H1 (cell line): ENCODE results near the gene FZD4. TPM values are rescaled to one million over a fixed set of nuclear protein-coding genes. Genes with fewer than 3 reads are reported as not detected.

ENCODE experiments used
- CTCF ChIA-PET: fragments of 300-600 bp; sonication (Branson Sonifier 250); formaldehyde crosslinking; loops from one replicate; lab custom pipeline; 2021; ENCODE audit not compliant: partially characterized antibody; lab: Charles Lee
- POLR2A ChIA-PET: fragments of 300-600 bp; sonication (Branson Sonifier 250); formaldehyde crosslinking; loops from one replicate; lab custom pipeline; 2021; ENCODE audit warnings: inconsistent platforms; ENCODE audit not compliant: partially characterized antibody; lab: Charles Lee
- DNase-seq, 2 experiments: peaks; one replicate each; pipeline versions ENCODE4 v3.0.0 to v3.0.0-alpha.2; 2010 to 2022; ENCODE audit warnings: low spot score in 2 of 2, low read depth in 1 of 2, mixed read lengths in 1 of 2
- FAIRE-seq: peaks from 2 replicates; lab custom pipeline; 2011; peaks lifted over from hg19 to GRCh38; lab: Jason Lieb, UNC
- H2AFZ ChIP-seq: 2 replicates; pipeline ENCODE4 v1.8.1; 2012; ENCODE audit warnings: low read length, inconsistent platforms
- H2AK5ac ChIP-seq: 2 replicates; pipeline ENCODE4 v1.6.1; 2013; ENCODE audit warnings: low read depth, low read length
- H2BK120ac ChIP-seq: replicated peaks from 2 replicates; pipeline ENCODE3; 2013; ENCODE audit warnings: low read depth, low read length, inconsistent platforms
- H2BK12ac ChIP-seq: 2 replicates; pipeline ENCODE4 v1.6.1; 2013; ENCODE audit warnings: low read depth, low read length
- H2BK15ac ChIP-seq: 2 replicates; pipeline ENCODE4 v1.6.1; 2013; ENCODE audit warnings: low read length
- H2BK20ac ChIP-seq: 2 replicates; pipeline ENCODE4 v1.6.1; 2013; ENCODE audit warnings: low read length
- H2BK5ac ChIP-seq: 2 replicates; pipeline ENCODE4 v1.6.1; 2013; ENCODE audit warnings: low read depth, low read length
- H3K14ac ChIP-seq: 2 replicates; pipeline ENCODE4 v1.6.1; 2013; ENCODE audit warnings: inconsistent platforms; ENCODE audit not compliant: insufficient read length
- H3K18ac ChIP-seq: 2 replicates; pipeline ENCODE4 v1.6.1; 2013; ENCODE audit warnings: low read length; ENCODE audit errors: extremely low read depth
- H3K23ac ChIP-seq: 2 replicates; pipeline ENCODE4 v1.6.1; 2013; ENCODE audit warnings: inconsistent platforms; ENCODE audit not compliant: insufficient read length
- H3K23me2 ChIP-seq: 2 replicates; pipeline ENCODE4 v1.6.1; 2013; ENCODE audit warnings: low read depth, low read length
- H3K27ac ChIP-seq: 2 replicates; pipeline ENCODE4 v1.6.1; 2011; ENCODE audit warnings: low read depth, low read length, inconsistent platforms
- H3K27me3 ChIP-seq, 4 experiments: replicated peaks in 1 of 4; 1 replicate in 1 of 4; 2 replicates in 3 of 4; pipeline versions ENCODE4 v1.6.1 to v1.8.1; 2011 to 2013; ENCODE audit warnings: low read length in 3 of 4, mild to moderate bottlenecking in 3 of 4, inconsistent platforms in 2 of 4, mixed read lengths in 2 of 4, moderate library complexity in 1 of 4; ENCODE audit not compliant: control insufficient read depth in 3 of 4, insufficient read depth in 3 of 4; ENCODE audit errors: extremely low read depth in 1 of 4
- H3K36me3 ChIP-seq, 4 experiments: 2 replicates each; pipeline versions ENCODE4 v1.6.1 to v1.8.1; 2011 to 2013; ENCODE audit warnings: mild to moderate bottlenecking in 4 of 4, low read length in 3 of 4, moderate library complexity in 2 of 4, control low read depth in 1 of 4, inconsistent platforms in 1 of 4; ENCODE audit not compliant: insufficient read depth in 4 of 4, control insufficient read depth in 2 of 4
- H3K4ac ChIP-seq: replicated peaks from 2 replicates; pipeline ENCODE3; 2013; ENCODE audit warnings: low read length, low read depth, mixed read lengths, inconsistent platforms; ENCODE audit not compliant: insufficient read length
- H3K4me1 ChIP-seq, 4 experiments: replicated peaks in 1 of 4; 1 replicate in 1 of 4; 2 replicates in 3 of 4; pipeline versions ENCODE4 v1.6.1 to v1.8.1; 2011 to 2013; ENCODE audit warnings: low read length in 3 of 4, inconsistent platforms in 2 of 4, mixed read lengths in 1 of 4; ENCODE audit not compliant: insufficient read depth in 4 of 4, control insufficient read depth in 3 of 4
- H3K4me2 ChIP-seq, 2 experiments: 2 replicates each; pipeline versions ENCODE4 v1.6.1 to v1.8.1; 2011 to 2013; ENCODE audit warnings: low read depth in 2 of 2, low read length in 2 of 2, control low read depth in 1 of 2, inconsistent platforms in 1 of 2, mild to moderate bottlenecking in 1 of 2; ENCODE audit not compliant: insufficient read depth in 1 of 2
- H3K4me3 ChIP-seq, 4 experiments: fragments of 200-600, 300-600 bp in 1 of 4; sonication (generic), shearing (Covaris generic), sonication (Bioruptor Twin) in 1 of 4; 2 replicates each; pipeline versions ENCODE4 v1.5.1 to v1.8.1; 2011 to 2016; ENCODE audit warnings: low read length in 4 of 4, low read depth in 3 of 4, control low read depth in 2 of 4, inconsistent platforms in 2 of 4, mild to moderate bottlenecking in 2 of 4, mixed read lengths in 1 of 4, moderate library complexity in 1 of 4; ENCODE audit not compliant: insufficient read depth in 2 of 4; ENCODE audit errors: extremely low read depth in 1 of 4
- H3K56ac ChIP-seq: replicated peaks from 2 replicates; pipeline ENCODE3; 2013; ENCODE audit warnings: low read depth, mild to moderate bottlenecking, mixed read lengths, low read length, inconsistent platforms; ENCODE audit not compliant: insufficient read length
- H3K79me1 ChIP-seq: 2 replicates; pipeline ENCODE4 v1.6.1; 2013; ENCODE audit warnings: low read depth, low read length, control low read depth
- H3K79me2 ChIP-seq, 2 experiments: 2 replicates each; pipeline versions ENCODE4 v1.6.1 to v1.8.1; 2012 to 2013; ENCODE audit warnings: low read length in 2 of 2, mild to moderate bottlenecking in 2 of 2, inconsistent platforms in 1 of 2; ENCODE audit not compliant: insufficient read depth in 2 of 2, control insufficient read depth in 1 of 2
- H3K9ac ChIP-seq, 4 experiments: replicated peaks in 1 of 4; 1 replicate in 1 of 4; 2 replicates in 3 of 4; pipeline versions ENCODE4 v1.6.1 to v1.8.1; 2011 to 2013; ENCODE audit warnings: low read depth in 3 of 4, low read length in 3 of 4, control low read depth in 2 of 4, mild to moderate bottlenecking in 2 of 4, moderate library complexity in 2 of 4, inconsistent platforms in 1 of 4; ENCODE audit errors: extremely low read depth in 1 of 4
- H3K9me3 ChIP-seq, 2 experiments: 2 replicates each; pipeline versions ENCODE4 v1.6.1 to v1.8.1; 2012 to 2013; ENCODE audit warnings: mild to moderate bottlenecking in 2 of 2, moderate library complexity in 2 of 2, control low read depth in 1 of 2, inconsistent platforms in 1 of 2, low read depth in 1 of 2, low read length in 1 of 2, mixed read lengths in 1 of 2; ENCODE audit not compliant: insufficient read depth in 2 of 2
- H4K20me1 ChIP-seq, 2 experiments: replicated peaks in 1 of 2; 2 replicates each; pipeline versions ENCODE3 to v1.8.1; 2011 to 2013; ENCODE audit warnings: inconsistent platforms in 2 of 2, low read length in 2 of 2, mild to moderate bottlenecking in 1 of 2; ENCODE audit not compliant: insufficient read depth in 2 of 2, control insufficient read depth in 1 of 2
- H4K5ac ChIP-seq: 2 replicates; pipeline ENCODE4 v1.6.1; 2013; ENCODE audit warnings: low read length, low read depth, mixed read lengths, inconsistent platforms; ENCODE audit not compliant: insufficient read length
- H4K8ac ChIP-seq: 2 replicates; pipeline ENCODE4 v1.8.0; 2013; ENCODE audit warnings: mild to moderate bottlenecking, moderate library complexity, low read length, inconsistent platforms; ENCODE audit not compliant: insufficient read depth; ENCODE audit errors: extremely low read depth
- H4K91ac ChIP-seq: replicated peaks from 2 replicates; pipeline ENCODE3; 2013; ENCODE audit warnings: low read length, mixed read lengths, inconsistent platforms; ENCODE audit not compliant: insufficient read length
- BACH1 ChIP-seq: IDR thresholded peaks from 2 replicates; pipeline ENCODE4 v1.6.1; 2012; ENCODE audit warnings: low read length, improper control_type of control experiment
- BRCA1 ChIP-seq: IDR thresholded peaks from 2 replicates; pipeline ENCODE4 v1.6.1; 2012; ENCODE audit warnings: low read depth, low read length, improper control_type of control experiment
- EZH2 ChIP-seq: fragments of 200-600 bp; sonication (generic); IDR thresholded peaks from 2 replicates; pipeline ENCODE4 v1.7.1; 2012; ENCODE audit warnings: low read depth, mild to moderate bottlenecking, moderate library complexity, low read length, inconsistent platforms; ENCODE audit not compliant: severe bottlenecking
- SUZ12 ChIP-seq: fragments of 200-600 bp; sonication (generic); IDR thresholded peaks from 2 replicates; pipeline ENCODE4 v1.6.1; 2012; ENCODE audit warnings: mild to moderate bottlenecking, inconsistent platforms, low read length, moderate library complexity, mixed read lengths
- TAF1 ChIP-seq: IDR thresholded peaks from 2 replicates; pipeline ENCODE4 v1.6.1; 2011; ENCODE audit warnings: mild to moderate bottlenecking, low read depth, low read length
- ZNF274 ChIP-seq: IDR thresholded peaks from 2 replicates; pipeline ENCODE4 v1.7.0; 2012; ENCODE audit warnings: low read length, borderline replicate concordance; ENCODE audit errors: extremely low read depth
- WGBS, 2 experiments: shearing (Covaris generic) in 1 of 2; methylation state at CpG; one replicate each; pipeline versions ENCODE4 v1.1.6 to v1.1.7; 2013 to 2015; ENCODE audit warnings: low lambda C conversion rate in 2 of 2, mixed read lengths in 2 of 2, inconsistent platforms in 1 of 2, low coverage in 1 of 2, missing lambda C conversion rate in 1 of 2; ENCODE audit not compliant: insufficient replicate concordance in 2 of 2, insufficient coverage in 1 of 2, insufficient read length in 1 of 2; ENCODE audit errors: extremely low coverage in 1 of 2, missing lambda C conversion rate in 1 of 2; 5-methylcytosine and 5-hydroxymethylcytosine counted together
- polyA plus RNA-seq, 7 experiments: library from polyadenylated mRNA; depleted of rRNA in 3 of 7; stranded (reverse) in 5 of 7; unstranded in 2 of 7; fragments of >200 nt in 5 of 7; fragments of 200-250 nt in 2 of 7; gene quantifications; 1 replicate in 5 of 7; 2 replicates in 1 of 7; 4 replicates in 1 of 7; pipeline versions ENCODE4 v1.2.1 to v1.2.3, GENCODE V29; 2011 to 2013; ENCODE audit warnings: missing spikeins in 2 of 7, mixed read lengths in 2 of 7
- total RNA-seq: library from RNA; stranded (reverse); fragmentation: NEBNext Ultra II Directional; extraction: Animal tissue kit (Norgen Biotek cat#: 25700); gene quantifications from 2 replicates; pipeline ENCODE4 v1.2.1, GENCODE V29; 2021

The FZD4 gene
- total and polyA plus RNA-seq, 2 of the 8 experiments (the other 6 are each of a cell fraction or from before 2014, with no cell fraction given), result 3.1 to 7.1 TPM

GRCh38 chr11:86988351-86988881 is 33.2 kb upstream of the FZD4 start:
- DNase-seq, result no peak
- no peak overlapping the region for H3K14ac ChIP-seq
- no peak overlapping the region for H2BK5ac ChIP-seq
- no peak for FAIRE-seq
- H3K56ac ChIP-seq, result no peak overlapping the region
- no peak overlapping the region for H2BK120ac ChIP-seq
- H3K4me3 ChIP-seq, result no peak overlapping the region
- H3K23me2 ChIP-seq, result no peaks in the 10 kb centered on the region
- no peak overlapping the region for H3K9ac ChIP-seq
- H2AFZ ChIP-seq, result no peak overlapping the region
- H3K79me2 ChIP-seq, result no peaks in the 10 kb centered on the region
- H3K27me3 ChIP-seq, result no peaks in the 10 kb centered on the region
- no peak overlapping the region for H4K5ac ChIP-seq
- H4K8ac ChIP-seq, result no peak overlapping the region
- H3K4me1 ChIP-seq, result peaks cover 0 to 2% (median under 1%) of the 10 kb centered on the region in 4 experiments; a peak in 3 of 7 replicates
- H2BK20ac ChIP-seq, result no peak overlapping the region
- no peak overlapping the region for H2AK5ac ChIP-seq
- TF ChIP-seq EZH2 (no peak), BACH1 (no peak), TAF1 (no peak), SUZ12 (no peak), ZNF274 (no peak), BRCA1 (no peak)
- H4K91ac ChIP-seq, result no peak overlapping the region
- ChIA-PET POLR2A (no interaction called here), CTCF (interaction anchor here (0.7 to 1.9 kb wide), 4 partner anchors 10 to 31 kb away, joined by 3 to 8 read pairs (median 4); no protein-coding TSS in a partner anchor)
- H3K9me3 ChIP-seq, result no peaks in the 10 kb centered on the region
- no peak overlapping the region for H3K18ac ChIP-seq
- WGBS, 2 experiments, result 87% methylated on average over 4 of the region's 4 CpGs; no CpG with 5 or more reads in 1 of the 2 experiments
- H3K27ac ChIP-seq, result no peak overlapping the region
- no peak overlapping the region for H3K4ac ChIP-seq
- H3K4me2 ChIP-seq, result no peak overlapping the region
- no peak overlapping the region for H2BK12ac ChIP-seq
- H3K23ac ChIP-seq, result no peak overlapping the region
- no peaks in the 10 kb centered on the region for H3K79me1 ChIP-seq
- H4K20me1 ChIP-seq, result no peaks in the 10 kb centered on the region
- H3K36me3 ChIP-seq, result no peaks in the 10 kb centered on the region
- no peak overlapping the region for H2BK15ac ChIP-seq
